Measurements from ENCODE around the gene NOL3.

The NOL3 gene

GRCh38 chr16:67154578-67155294, 15.6 kb upstream of the NOL3 start:
- DNase-seq = no peak

- peak in 46 of 51 donors; percentile 23 to 89 (median 62) for DNase-seq
Measured at GRCh38 chr16:67155295-67156142, 14.8 kb upstream of the NOL3 start.

- DNase-seq = no peak
Measured at GRCh38 chr16:67156143-67156844, 14.0 kb upstream of the NOL3 start.

- DNase-seq = no peak
Measured at GRCh38 chr16:67157106-67157748, 13.1 kb upstream of the NOL3 start.

- no peak for DNase-seq
Measured at GRCh38 chr16:67157892-67158635, 12.3 kb upstream of the NOL3 start.

- DNase-seq = peak in 1 of 51 donors; percentile 24
Measured at GRCh38 chr16:67158637-67159600, 11.4 kb upstream of the NOL3 start.

- no peak for DNase-seq
Measured at GRCh38 chr16:67161595-67162058, 8.7 kb upstream of the NOL3 start.

DNA sequence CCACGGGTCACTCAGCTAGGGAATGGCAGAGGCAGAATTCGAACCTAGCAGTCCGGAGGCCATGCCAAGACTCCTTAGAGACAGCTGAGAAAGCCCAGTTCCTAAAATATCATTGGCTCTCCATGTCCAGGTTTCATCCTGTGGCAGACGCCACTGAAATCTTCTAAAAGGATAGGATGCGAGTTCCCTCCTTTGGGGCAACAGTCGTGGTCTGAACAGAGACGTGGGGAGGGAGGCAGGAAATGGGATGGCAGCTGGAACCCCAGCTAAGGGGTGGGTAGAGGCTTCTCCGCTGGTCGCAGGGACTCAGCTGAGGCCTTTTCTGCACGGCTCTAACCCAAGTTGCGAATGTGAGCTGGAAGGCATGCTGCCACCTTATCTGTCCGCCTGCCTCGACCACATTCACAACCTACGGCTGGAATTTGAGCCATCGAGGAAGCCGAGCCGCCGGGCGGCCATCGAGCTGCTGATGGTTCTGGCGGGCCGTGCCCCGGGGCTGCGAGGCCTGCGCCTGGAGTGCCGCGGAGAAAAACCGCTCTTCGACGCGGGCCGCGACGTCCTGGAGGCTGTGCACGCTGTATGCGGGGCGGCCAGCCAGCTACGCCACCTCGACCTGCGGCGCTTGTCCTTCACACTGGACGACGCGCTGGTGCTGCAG, 7.7 kb upstream of the NOL3 start:
- no peak for DNase-seq

- peak in 40 of 51 donors; percentile 20 to 86 (median 58) for DNase-seq
Measured at GRCh38 chr16:67163164-67163998, 7.0 kb upstream of the NOL3 start.

DNA sequence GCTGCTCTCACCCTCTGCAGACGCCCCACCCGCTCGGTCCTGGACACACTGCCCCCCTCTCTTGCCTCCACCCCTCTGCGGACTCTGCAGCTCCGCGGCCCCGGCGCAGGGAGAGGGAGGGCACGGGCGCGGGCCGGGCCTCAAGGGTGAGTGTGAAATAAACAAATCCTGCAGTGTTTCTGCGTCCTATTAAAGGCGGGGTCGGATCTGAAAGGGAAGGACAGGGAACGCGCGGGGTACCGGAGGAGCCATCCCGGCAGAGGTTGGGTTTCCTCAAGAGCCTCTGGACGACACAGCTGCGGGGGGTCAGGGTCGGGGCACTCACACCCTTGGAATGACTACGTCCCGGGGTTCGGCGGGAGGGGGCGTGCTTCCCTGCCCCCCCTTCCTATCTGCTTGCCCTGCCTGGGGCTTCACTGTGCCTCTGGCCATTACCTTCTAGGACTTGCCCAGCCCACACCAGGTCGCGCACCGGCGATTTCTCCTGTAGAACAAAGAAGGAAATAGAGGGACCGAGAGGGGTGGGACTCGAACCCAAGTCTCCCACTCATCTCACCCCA, 6.3 kb upstream of the NOL3 start:
- DNase-seq = peak in 10 of 51 donors; percentile 27 to 69 (median 57)

GRCh38 chr16:67164599-67165061, 5.7 kb upstream of the NOL3 start, which contains the start of gene HSF4:
HSF4 (plus strand) TSS chr16:67164745; CDS start chr16:67164812, 67 bp downstream.
- DNase-seq = peak in 28 of 51 donors; percentile 18 to 73 (median 46)

DNA sequence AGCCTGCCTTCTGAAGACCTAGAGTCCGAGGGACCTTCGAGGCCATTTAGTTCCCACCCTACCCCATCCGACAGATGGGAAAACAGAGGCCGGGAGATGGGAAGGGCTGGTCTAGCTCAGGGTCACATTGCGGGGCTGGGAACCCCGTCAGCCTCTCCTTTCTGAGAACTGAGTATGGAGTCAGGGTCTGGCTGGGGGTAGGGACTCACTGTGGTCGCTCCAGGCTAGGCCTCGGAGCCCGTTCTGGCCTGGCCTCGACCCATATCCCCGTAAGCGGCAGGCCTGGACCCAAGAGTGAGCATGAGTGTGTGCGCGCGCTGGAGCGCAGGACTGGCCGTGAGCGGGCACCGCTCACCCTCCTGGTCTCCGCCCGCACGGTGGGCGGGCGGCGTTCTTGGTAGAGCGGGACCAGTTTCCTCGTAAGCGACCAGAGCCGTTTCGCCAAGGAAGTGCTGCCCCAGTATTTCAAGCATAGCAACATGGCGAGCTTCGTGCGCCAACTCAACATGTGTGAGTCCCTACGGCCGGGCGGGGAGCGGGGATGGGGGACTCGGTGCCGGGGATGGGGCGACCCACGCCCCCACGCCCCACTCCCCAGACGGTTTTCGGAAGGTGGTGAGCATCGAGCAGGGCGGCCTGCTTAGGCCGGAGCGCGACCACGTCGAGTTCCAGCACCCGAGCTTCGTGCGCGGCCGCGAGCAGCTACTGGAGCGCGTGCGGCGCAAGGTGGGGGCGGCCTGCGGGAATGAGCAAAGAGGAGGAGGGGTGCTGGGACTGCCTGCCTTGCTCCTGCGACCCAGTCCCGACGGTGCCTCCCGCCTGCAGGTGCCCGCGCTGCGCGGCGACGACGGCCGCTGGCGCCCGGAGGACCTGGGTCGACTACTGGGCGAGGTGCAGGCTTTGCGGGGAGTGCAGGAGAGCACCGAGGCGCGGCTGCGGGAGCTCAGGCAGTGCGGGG, 4.9 kb upstream of the NOL3 start:
- no peak for DNase-seq

- DNase-seq = no peak
Measured at GRCh38 chr16:67166110-67166547, 4.2 kb upstream of the NOL3 start.

DNA sequence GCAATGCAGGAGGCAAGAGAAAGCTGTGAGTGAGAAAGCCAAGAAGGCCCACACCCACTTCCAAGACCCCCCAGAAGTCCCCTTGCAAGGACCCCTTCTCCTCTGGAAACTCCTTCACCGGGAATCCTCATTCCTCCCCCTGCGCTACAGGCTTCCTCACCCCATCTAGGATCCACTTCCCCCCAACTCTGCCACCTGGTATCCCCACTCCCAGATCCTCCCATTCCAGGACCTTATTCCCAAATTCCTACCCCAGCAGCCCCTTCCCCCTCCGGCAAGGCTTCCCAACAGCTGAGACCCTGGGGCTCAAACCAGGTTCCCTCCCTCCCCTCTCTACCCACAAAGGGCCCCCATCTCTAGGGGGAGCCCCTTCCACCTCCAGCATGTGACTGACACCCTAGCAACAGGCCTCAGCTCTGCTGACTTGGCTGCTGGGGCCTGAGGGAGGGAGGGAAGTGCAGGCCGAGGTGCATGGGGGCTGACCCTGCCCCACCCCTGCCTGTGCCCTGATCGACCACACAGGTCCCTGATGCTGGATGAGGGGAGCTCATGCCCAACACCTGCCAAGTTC, 3.7 kb upstream of the NOL3 start:
- DNase-seq = no peak

DNA sequence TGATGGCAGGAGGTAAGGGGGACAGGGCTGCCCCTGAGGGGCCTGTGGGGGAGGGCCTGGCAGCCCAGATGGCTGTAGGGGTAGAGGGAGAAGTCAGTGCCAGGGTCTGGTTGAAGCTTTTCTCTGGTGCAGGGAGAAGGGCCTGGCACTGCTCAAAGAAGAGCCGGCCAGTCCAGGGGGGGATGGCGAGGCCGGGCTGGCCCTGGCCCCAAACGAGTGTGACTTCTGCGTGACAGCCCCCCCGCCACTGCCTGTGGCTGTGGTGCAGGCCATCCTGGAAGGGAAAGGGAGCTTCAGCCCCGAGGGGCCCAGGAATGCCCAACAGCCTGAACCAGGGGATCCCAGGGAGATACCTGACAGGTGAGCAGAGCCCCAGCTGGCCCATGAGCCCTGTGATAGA, 2.8 kb upstream of the NOL3 start:
- DNase-seq = no peak

GRCh38 chr16:67169011-67169451, 1.3 kb upstream of the NOL3 start:
- no peak for DNase-seq

Measured in hypothalamus (tissue), 51 donors.